ENCODE results near the gene TMEM126B.
"Not testable (repeated sequence)": the region's sequence is repeated elsewhere in the genome, so short reads cannot be mapped to it uniquely, and the experiment has no call there.

TMEM126B gene

GRCh38 chr11:85647604-85648299 lies 19.4 kb downstream of the TMEM126B start, which contains the start of gene TMEM126A:
TMEM126A (plus strand) TSS chr11:85647967; CDS start chr11:85650256, 2,289 bp downstream.
- Histone ChIP-seq H4K20me1 (ENCODE audit: insufficient read depth, low read length, poor library complexity, severe bottlenecking) (no peaks in the 10 kb centered on the region), H3K4me2 (ENCODE audit: low read depth, low read length, poor library complexity, severe bottlenecking) (peak within 1 kb of the TSS; percentile 86), H3K27me3 (ENCODE audit: insufficient read depth, low read length, poor library complexity, severe bottlenecking) (peaks cover 27% of the 10 kb centered on the region), H3K9me3 (ENCODE audit: insufficient read depth, low read depth, low read length) (no peaks in the 10 kb centered on the region), H3K4me3 (ENCODE audit: low read length, poor library complexity, severe bottlenecking) (peak within 1 kb of the TSS; percentile 81), H3F3A (ENCODE audit: low read depth) (no peaks in the 10 kb centered on the region), H3K36me3 (ENCODE audit: insufficient read depth, low read length) (no peaks in the 10 kb centered on the region), H3K9ac (ENCODE audit: low read depth, low read length, poor library complexity, severe bottlenecking) (peak within 1 kb of the TSS; percentile 75), H3K4me1 (ENCODE audit: insufficient read depth, low read length, poor library complexity, severe bottlenecking) (peaks cover 12% of the 10 kb centered on the region), H2AFZ (ENCODE audit: low read length) (peak within 1 kb of the TSS; percentile 83), H3K9me2 (replicated peaks; ENCODE audit: low read depth, low read length) (no peaks in the 10 kb centered on the region), H3K79me2 (ENCODE audit: insufficient read depth, low read length) (peaks cover 11% of the 10 kb centered on the region; the same call in 1 of the 2 replicates)
- TF ChIP-seq CTCF (conservative IDR thresholded peaks at IDR 0.05; ENCODE audit: low read length) (no peak), EZH2phosphoT487 (IDR thresholded peaks at IDR 0.05; ENCODE audit: borderline replicate concordance) (no peak)

- no peak overlapping the region for H2AFZ ChIP-seq (ENCODE audit: low read length)
- H3K4me3 ChIP-seq (ENCODE audit: low read length, poor library complexity, severe bottlenecking): no peak overlapping the region
- H3K4me2 ChIP-seq (ENCODE audit: low read depth, low read length, poor library complexity, severe bottlenecking): no peak overlapping the region
- peaks cover 8% of the 10 kb centered on the region; the same call in 1 of the 2 replicates for H3K36me3 ChIP-seq (ENCODE audit: insufficient read depth, low read length)
- TF ChIP-seq CTCF (conservative IDR thresholded peaks at IDR 0.05; ENCODE audit: low read length): no peak
- no peak for TF ChIP-seq EZH2phosphoT487 (IDR thresholded peaks at IDR 0.05; ENCODE audit: borderline replicate concordance)
- H3F3A ChIP-seq (ENCODE audit: low read depth): no peaks in the 10 kb centered on the region; the same call in 1 of the 2 replicates
- no peaks in the 10 kb centered on the region for H3K9me2 ChIP-seq (replicated peaks; ENCODE audit: low read depth, low read length)
- H3K9me3 ChIP-seq (ENCODE audit: insufficient read depth, low read depth, low read length): no peaks in the 10 kb centered on the region
- H4K20me1 ChIP-seq (ENCODE audit: insufficient read depth, low read length, poor library complexity, severe bottlenecking): peaks cover 22% of the 10 kb centered on the region
- H3K27me3 ChIP-seq (ENCODE audit: insufficient read depth, low read length, poor library complexity, severe bottlenecking): no peaks in the 10 kb centered on the region
- H3K9ac ChIP-seq (ENCODE audit: low read depth, low read length, poor library complexity, severe bottlenecking): no peak overlapping the region
- H3K79me2 ChIP-seq (ENCODE audit: insufficient read depth, low read length): peaks cover 29% of the 10 kb centered on the region; the same call in 1 of the 2 replicates
- peaks cover 22% of the 10 kb centered on the region for H3K4me1 ChIP-seq (ENCODE audit: insufficient read depth, low read length, poor library complexity, severe bottlenecking)
Measured at GRCh38 chr11:85651118-85651517, 22.7 kb downstream of the TMEM126B start.

GRCh38 chr11:85652786-85653447 lies 24.5 kb downstream of the TMEM126B start:
- no peaks in the 10 kb centered on the region for H3K9me3 ChIP-seq (ENCODE audit: insufficient read depth, low read depth, low read length)
- H4K20me1 ChIP-seq (ENCODE audit: insufficient read depth, low read length, poor library complexity, severe bottlenecking): peaks cover 37% of the 10 kb centered on the region
- no peaks in the 10 kb centered on the region; the same call in 1 of the 2 replicates for H3F3A ChIP-seq (ENCODE audit: low read depth)

GRCh38 chr11:85654343-85654742 lies 25.9 kb downstream of the TMEM126B start:
- H3F3A ChIP-seq (ENCODE audit: low read depth); H3K9ac ChIP-seq (ENCODE audit: low read depth, low read length, poor library complexity, severe bottlenecking); H3K9me3 ChIP-seq (ENCODE audit: insufficient read depth, low read depth, low read length); H2AFZ ChIP-seq (ENCODE audit: low read length); H3K9me2 ChIP-seq (replicated peaks; ENCODE audit: low read depth, low read length); H3K4me2 ChIP-seq (ENCODE audit: low read depth, low read length, poor library complexity, severe bottlenecking); H3K27me3 ChIP-seq (ENCODE audit: insufficient read depth, low read length, poor library complexity, severe bottlenecking); H3K4me3 ChIP-seq (ENCODE audit: low read length, poor library complexity, severe bottlenecking): not testable (repeated sequence)
- Histone ChIP-seq H3K79me2 (ENCODE audit: insufficient read depth, low read length) (peaks cover 48% of the 10 kb centered on the region), H3K36me3 (ENCODE audit: insufficient read depth, low read length) (peaks cover 30% of the 10 kb centered on the region), H3K4me1 (ENCODE audit: insufficient read depth, low read length, poor library complexity, severe bottlenecking) (peaks cover 22% of the 10 kb centered on the region), H4K20me1 (ENCODE audit: insufficient read depth, low read length, poor library complexity, severe bottlenecking) (peaks cover 51% of the 10 kb centered on the region)

More at GRCh38 chr11:85652786-85653447, 24.5 kb downstream of the TMEM126B start:
- TF ChIP-seq EZH2phosphoT487 (IDR thresholded peaks at IDR 0.05; ENCODE audit: borderline replicate concordance): no peak
- no peak for TF ChIP-seq CTCF (conservative IDR thresholded peaks at IDR 0.05; ENCODE audit: low read length)
- Histone ChIP-seq H3K79me2 (ENCODE audit: insufficient read depth, low read length) (peaks cover 44% of the 10 kb centered on the region), H3K9me2 (replicated peaks; ENCODE audit: low read depth, low read length) (no peaks in the 10 kb centered on the region), H2AFZ (ENCODE audit: low read length) (no peak overlapping the region), H3K4me1 (ENCODE audit: insufficient read depth, low read length, poor library complexity, severe bottlenecking) (peaks cover 17% of the 10 kb centered on the region), H3K4me3 (ENCODE audit: low read length, poor library complexity, severe bottlenecking) (no peak overlapping the region), H3K4me2 (ENCODE audit: low read depth, low read length, poor library complexity, severe bottlenecking) (peak overlapping the region; percentile 41), H3K27me3 (ENCODE audit: insufficient read depth, low read length, poor library complexity, severe bottlenecking) (no peaks in the 10 kb centered on the region), H3K36me3 (ENCODE audit: insufficient read depth, low read length) (peaks cover 22% of the 10 kb centered on the region), H3K9ac (ENCODE audit: low read depth, low read length, poor library complexity, severe bottlenecking) (no peak overlapping the region)
